ENCODE measurements around the gene AGL.

The AGL gene

GRCh38 chr1:99814373-99814900 is 35.7 kb upstream of the AGL start:
- 94% methylated on average over 3 of the region's 3 CpGs for WGBS (ENCODE audit: insufficient coverage)
- no peak overlapping the region for H3K27ac ChIP-seq (ENCODE audit: insufficient read depth in 1 of 2, low read depth in 1 of 2, low read length in 2 of 2, poor library complexity in 1 of 2, severe bottlenecking in 2 of 2)
- ChIA-PET POLR2A (no interaction called here), CTCF (no interaction called here)
- no peaks in the 10 kb centered on the region for H3K9me3 ChIP-seq (ENCODE audit: control extremely low read depth in 1 of 5, control insufficient read depth in 4 of 5, insufficient read depth in 2 of 5, low read depth in 1 of 5, low read length in 4 of 5)
- no peaks in the 10 kb centered on the region for H3K4me1 ChIP-seq (ENCODE audit: control extremely low read depth in 1 of 4, control insufficient read depth in 4 of 4, insufficient read depth in 4 of 4, low read length in 3 of 4)
- no peaks in the 10 kb centered on the region for H3K27me3 ChIP-seq (replicated peaks in 2 of 5; ENCODE audit: control insufficient read depth in 4 of 5, insufficient read depth in 5 of 5, low read length in 4 of 5)
- H3K36me3 ChIP-seq (ENCODE audit: control insufficient read depth in 4 of 4, insufficient read depth in 4 of 4, low read length in 3 of 4) = no peaks in the 10 kb centered on the region
- no peak for DNase-seq
- no peak overlapping the region for H3K4me3 ChIP-seq (ENCODE audit: control insufficient read depth in 1 of 7, extremely low read depth in 1 of 7, insufficient read depth in 4 of 7, low read depth in 2 of 7, low read length in 6 of 7)

- 98% methylated on average over 7 of the region's 8 CpGs for WGBS (ENCODE audit: insufficient coverage)
- no peaks in the 10 kb centered on the region for H3K27me3 ChIP-seq (replicated peaks in 2 of 5; ENCODE audit: control insufficient read depth in 4 of 5, insufficient read depth in 5 of 5, low read length in 4 of 5)
- CTCF ChIA-PET = no interaction called here
- H3K4me1 ChIP-seq (ENCODE audit: control extremely low read depth in 1 of 4, control insufficient read depth in 4 of 4, insufficient read depth in 4 of 4, low read length in 3 of 4) = peaks cover 2 to 8% (median 4%) of the 10 kb centered on the region in 4 experiments
- no peaks in the 10 kb centered on the region for H3K9me3 ChIP-seq (ENCODE audit: control extremely low read depth in 1 of 5, control insufficient read depth in 4 of 5, insufficient read depth in 2 of 5, low read depth in 1 of 5, low read length in 4 of 5)
- H3K4me3 ChIP-seq (ENCODE audit: control insufficient read depth in 1 of 7, extremely low read depth in 1 of 7, insufficient read depth in 4 of 7, low read depth in 2 of 7, low read length in 6 of 7) = no peak overlapping the region
- DNase-seq = no peak
- POLR2A ChIA-PET = no interaction called here
- H3K36me3 ChIP-seq (ENCODE audit: control insufficient read depth in 4 of 4, insufficient read depth in 4 of 4, low read length in 3 of 4) = no peaks in the 10 kb centered on the region
- no peak overlapping the region for H3K27ac ChIP-seq (ENCODE audit: insufficient read depth in 1 of 2, low read depth in 1 of 2, low read length in 2 of 2, poor library complexity in 1 of 2, severe bottlenecking in 2 of 2)
Measured at GRCh38 chr1:99816656-99817055, 33.5 kb upstream of the AGL start.

- CTCF ChIA-PET = no interaction called here
- no peak overlapping the region for H3K4me3 ChIP-seq (ENCODE audit: control insufficient read depth in 1 of 7, extremely low read depth in 1 of 7, insufficient read depth in 4 of 7, low read depth in 2 of 7, low read length in 6 of 7)
- H3K4me1 ChIP-seq (ENCODE audit: control extremely low read depth in 1 of 4, control insufficient read depth in 4 of 4, insufficient read depth in 4 of 4, low read length in 3 of 4) = peaks cover 3 to 15% (median 6%) of the 10 kb centered on the region in 4 experiments
- no peak overlapping the region for H3K27ac ChIP-seq (ENCODE audit: insufficient read depth in 1 of 2, low read depth in 1 of 2, low read length in 2 of 2, poor library complexity in 1 of 2, severe bottlenecking in 2 of 2)
- WGBS (ENCODE audit: insufficient coverage) = 100% methylated on average over 1 of the region's 3 CpGs
- H3K36me3 ChIP-seq (ENCODE audit: control insufficient read depth in 4 of 4, insufficient read depth in 4 of 4, low read length in 3 of 4) = no peaks in the 10 kb centered on the region
- no peak for DNase-seq
- H3K9me3 ChIP-seq (ENCODE audit: control extremely low read depth in 1 of 5, control insufficient read depth in 4 of 5, insufficient read depth in 2 of 5, low read depth in 1 of 5, low read length in 4 of 5) = no peaks in the 10 kb centered on the region
- H3K27me3 ChIP-seq (replicated peaks in 2 of 5; ENCODE audit: control insufficient read depth in 4 of 5, insufficient read depth in 5 of 5, low read length in 4 of 5) = no peaks in the 10 kb centered on the region
- POLR2A ChIA-PET = no interaction called here
Measured at GRCh38 chr1:99818063-99818699, 32.0 kb upstream of the AGL start.

GRCh38 chr1:99820546-99820945 is 29.6 kb upstream of the AGL start:
- DNase-seq = peak; percentile 7 to 26 (median 20)
- H3K4me3 ChIP-seq (ENCODE audit: control insufficient read depth in 1 of 7, extremely low read depth in 1 of 7, insufficient read depth in 4 of 7, low read depth in 2 of 7, low read length in 6 of 7) = peak overlapping the region in 1 of 7 experiments; percentile 7
- CTCF ChIA-PET = interaction anchor here (0.9 kb wide), 1 partner anchor 11 kb away, joined by 5 read pairs; no protein-coding TSS in a partner anchor
- peaks cover 0 to 5% (median 0%) of the 10 kb centered on the region in 5 experiments for H3K9me3 ChIP-seq (ENCODE audit: control extremely low read depth in 1 of 5, control insufficient read depth in 4 of 5, insufficient read depth in 2 of 5, low read depth in 1 of 5, low read length in 4 of 5)
- peaks cover 3 to 15% (median 6%) of the 10 kb centered on the region in 4 experiments for H3K4me1 ChIP-seq (ENCODE audit: control extremely low read depth in 1 of 4, control insufficient read depth in 4 of 4, insufficient read depth in 4 of 4, low read length in 3 of 4)
- no peaks in the 10 kb centered on the region for H3K36me3 ChIP-seq (ENCODE audit: control insufficient read depth in 4 of 4, insufficient read depth in 4 of 4, low read length in 3 of 4)
- 0% methylated on average over 1 of the region's 4 CpGs for WGBS (ENCODE audit: insufficient coverage)
- H3K27ac ChIP-seq (ENCODE audit: insufficient read depth in 1 of 2, low read depth in 1 of 2, low read length in 2 of 2, poor library complexity in 1 of 2, severe bottlenecking in 2 of 2) = no peak overlapping the region
- H3K27me3 ChIP-seq (replicated peaks in 2 of 5; ENCODE audit: control insufficient read depth in 4 of 5, insufficient read depth in 5 of 5, low read length in 4 of 5) = no peaks in the 10 kb centered on the region
- POLR2A ChIA-PET = interaction anchor here (0.7 kb wide), 1 partner anchor 580 kb away, joined by 5 read pairs; no protein-coding TSS in a partner anchor

GRCh38 chr1:99825098-99825497 is 25.1 kb upstream of the AGL start:
- no peak for DNase-seq
- WGBS (ENCODE audit: insufficient coverage) = 100% methylated on average over 2 of the region's 3 CpGs
- Histone ChIP-seq H3K36me3 (ENCODE audit: control insufficient read depth in 4 of 4, insufficient read depth in 4 of 4, low read length in 3 of 4) (no peaks in the 10 kb centered on the region), H3K27me3 (replicated peaks in 2 of 5; ENCODE audit: control insufficient read depth in 4 of 5, insufficient read depth in 5 of 5, low read length in 4 of 5) (no peaks in the 10 kb centered on the region), H3K9me3 (ENCODE audit: control extremely low read depth in 1 of 5, control insufficient read depth in 4 of 5, insufficient read depth in 2 of 5, low read depth in 1 of 5, low read length in 4 of 5) (peaks cover 0 to 5% (median 1%) of the 10 kb centered on the region in 5 experiments), H3K4me1 (ENCODE audit: control extremely low read depth in 1 of 4, control insufficient read depth in 4 of 4, insufficient read depth in 4 of 4, low read length in 3 of 4) (peaks cover 5 to 15% (median 6%) of the 10 kb centered on the region in 4 experiments), H3K27ac (ENCODE audit: insufficient read depth in 1 of 2, low read depth in 1 of 2, low read length in 2 of 2, poor library complexity in 1 of 2, severe bottlenecking in 2 of 2) (no peak overlapping the region), H3K4me3 (ENCODE audit: control insufficient read depth in 1 of 7, extremely low read depth in 1 of 7, insufficient read depth in 4 of 7, low read depth in 2 of 7, low read length in 6 of 7) (no peak overlapping the region)
- CTCF ChIA-PET = no interaction called here
- POLR2A ChIA-PET = no interaction called here

GRCh38 chr1:99825702-99826101 is 24.5 kb upstream of the AGL start:
- Histone ChIP-seq H3K27ac (ENCODE audit: insufficient read depth in 1 of 2, low read depth in 1 of 2, low read length in 2 of 2, poor library complexity in 1 of 2, severe bottlenecking in 2 of 2) (no peak overlapping the region), H3K4me1 (ENCODE audit: control extremely low read depth in 1 of 4, control insufficient read depth in 4 of 4, insufficient read depth in 4 of 4, low read length in 3 of 4) (peaks cover 2 to 11% (median 4%) of the 10 kb centered on the region in 4 experiments), H3K4me3 (ENCODE audit: control insufficient read depth in 1 of 7, extremely low read depth in 1 of 7, insufficient read depth in 4 of 7, low read depth in 2 of 7, low read length in 6 of 7) (no peak overlapping the region), H3K27me3 (replicated peaks in 2 of 5; ENCODE audit: control insufficient read depth in 4 of 5, insufficient read depth in 5 of 5, low read length in 4 of 5) (no peaks in the 10 kb centered on the region), H3K36me3 (ENCODE audit: control insufficient read depth in 4 of 4, insufficient read depth in 4 of 4, low read length in 3 of 4) (no peaks in the 10 kb centered on the region), H3K9me3 (ENCODE audit: control extremely low read depth in 1 of 5, control insufficient read depth in 4 of 5, insufficient read depth in 2 of 5, low read depth in 1 of 5, low read length in 4 of 5) (peaks cover 0 to 5% (median 1%) of the 10 kb centered on the region in 5 experiments)
- ChIA-PET CTCF (no interaction called here), POLR2A (no interaction called here)
- no CpG with 5 or more reads among the region's 1 CpG for WGBS (ENCODE audit: insufficient coverage)
- no peak for DNase-seq

- CTCF ChIA-PET = interaction anchor here (0.7 to 1.1 kb wide), 5 partner anchors 21 to 633 kb away, joined by 3 to 4 read pairs (median 3); no protein-coding TSS in a partner anchor
- POLR2A ChIA-PET = no interaction called here
Measured at GRCh38 chr1:99827970-99828369, 22.2 kb upstream of the AGL start.

More at GRCh38 chr1:99827970-99828369, 22.2 kb upstream of the AGL start:
- no peaks in the 10 kb centered on the region for H3K36me3 ChIP-seq (ENCODE audit: control insufficient read depth in 4 of 4, insufficient read depth in 4 of 4, low read length in 3 of 4)
- H3K27me3 ChIP-seq (replicated peaks in 2 of 5; ENCODE audit: control insufficient read depth in 4 of 5, insufficient read depth in 5 of 5, low read length in 4 of 5) = no peaks in the 10 kb centered on the region
- DNase-seq = no peak
- no peak overlapping the region for H3K4me3 ChIP-seq (ENCODE audit: control insufficient read depth in 1 of 7, extremely low read depth in 1 of 7, insufficient read depth in 4 of 7, low read depth in 2 of 7, low read length in 6 of 7)
- no CpG with 5 or more reads among the region's 2 CpGs for WGBS (ENCODE audit: insufficient coverage)
- no peak overlapping the region for H3K27ac ChIP-seq (ENCODE audit: insufficient read depth in 1 of 2, low read depth in 1 of 2, low read length in 2 of 2, poor library complexity in 1 of 2, severe bottlenecking in 2 of 2)
- H3K9me3 ChIP-seq (ENCODE audit: control extremely low read depth in 1 of 5, control insufficient read depth in 4 of 5, insufficient read depth in 2 of 5, low read depth in 1 of 5, low read length in 4 of 5) = peaks cover 0 to 5% (median 1%) of the 10 kb centered on the region in 5 experiments
- peaks cover 0 to 2% (median 0%) of the 10 kb centered on the region in 4 experiments for H3K4me1 ChIP-seq (ENCODE audit: control extremely low read depth in 1 of 4, control insufficient read depth in 4 of 4, insufficient read depth in 4 of 4, low read length in 3 of 4)
